Measurements from ENCODE around the gene TBCE. TPM values are rescaled to one million over a fixed set of nuclear protein-coding genes. Genes with fewer than 3 reads are reported as not detected.

Gene TBCE
- total RNA-seq, 6 donors from 2014 or later = 20.8 to 77.5 (median 26.5) TPM

GRCh38 chr1:235417086-235417697, 50.0 kb downstream of the TBCE start:
- DNase-seq = peak in 1 of 2 donors; percentile 30
- WGBS, 2 donors = 35 to 39% methylated on average over 8 of the region's 8 CpGs
- ATAC-seq (ENCODE audit: low FRiP score in 2 of 2) = peak; percentile 85 to 90

GRCh38 chr1:235421751-235422150, 54.5 kb downstream of the TBCE start:
- Histone ChIP-seq H3K36me3 (peaks cover 0 to 8% (median 5%) of the 10 kb centered on the region in 4 donors), H3K27me3 (no peaks in the 10 kb centered on the region), H3K9me3 (no peaks in the 10 kb centered on the region), H3K27ac (no peak overlapping the region), H3K4me1 (peaks cover 0 to 6% (median 0%) of the 10 kb centered on the region in 4 donors), H3K4me3 (no peak overlapping the region)
- WGBS, 2 donors = 43 to 71% methylated on average over 3 of the region's 3 CpGs
- no peak for TF ChIP-seq POLR2AphosphoS5 (IDR thresholded peaks at IDR 0.05)
- TF ChIP-seq POLR2A (IDR thresholded peaks at IDR 0.05) = no peak
- no peak for TF ChIP-seq EP300 (IDR thresholded peaks at IDR 0.05)
- TF ChIP-seq CTCF (IDR thresholded peaks at IDR 0.05) = no peak
- no peak for ATAC-seq (ENCODE audit: low FRiP score in 2 of 2)
- DNase-seq = no peak

More at GRCh38 chr1:235417086-235417697, 50.0 kb downstream of the TBCE start:
- TF ChIP-seq POLR2AphosphoS5 (IDR thresholded peaks at IDR 0.05) (no peak), CTCF (IDR thresholded peaks at IDR 0.05) (peak; percentile 66 to 84 (median 78))
- no peaks in the 10 kb centered on the region for H3K9me3 ChIP-seq
- H3K36me3 ChIP-seq = peaks cover 0 to 17% (median 7%) of the 10 kb centered on the region in 4 donors
- no peaks in the 10 kb centered on the region for H3K27me3 ChIP-seq
- no peak overlapping the region for H3K27ac ChIP-seq
- H3K4me3 ChIP-seq = no peak overlapping the region
- H3K4me1 ChIP-seq = peaks cover 0 to 7% (median 0%) of the 10 kb centered on the region in 4 donors

GRCh38 chr1:235423214-235423652, 56.0 kb downstream of the TBCE start:
- Histone ChIP-seq H3K27me3 (no peaks in the 10 kb centered on the region), H3K4me1 (no peaks in the 10 kb centered on the region), H3K9me3 (no peaks in the 10 kb centered on the region), H3K4me3 (no peak overlapping the region), H3K27ac (no peak overlapping the region), H3K36me3 (peaks cover 0 to 3% (median 3%) of the 10 kb centered on the region in 4 donors)
- TF ChIP-seq POLR2AphosphoS5 (IDR thresholded peaks at IDR 0.05) (no peak), EP300 (IDR thresholded peaks at IDR 0.05) (no peak), POLR2A (IDR thresholded peaks at IDR 0.05) (no peak), CTCF (IDR thresholded peaks at IDR 0.05) (no peak)
- DNase-seq (no peak), ATAC-seq (ENCODE audit: low FRiP score in 2 of 2) (no peak)
- 52 to 58% methylated on average over 12 of the region's 12 CpGs for WGBS, 2 donors

- no peaks in the 10 kb centered on the region for H3K4me1 ChIP-seq
- no peak for ATAC-seq (ENCODE audit: low FRiP score in 2 of 2)
- no peaks in the 10 kb centered on the region for H3K27me3 ChIP-seq
- no peak for DNase-seq
- no peak for TF ChIP-seq POLR2A (IDR thresholded peaks at IDR 0.05)
- TF ChIP-seq EP300 (IDR thresholded peaks at IDR 0.05) = no peak
- no peak for TF ChIP-seq POLR2AphosphoS5 (IDR thresholded peaks at IDR 0.05)
- no peak for TF ChIP-seq CTCF (IDR thresholded peaks at IDR 0.05)
- 75 to 81% methylated on average over 8 of the region's 8 CpGs for WGBS, 2 donors
- H3K9me3 ChIP-seq = no peaks in the 10 kb centered on the region
- H3K36me3 ChIP-seq = peaks cover 0 to 3% (median 0%) of the 10 kb centered on the region in 4 donors
- H3K4me3 ChIP-seq = no peak overlapping the region
- H3K27ac ChIP-seq = no peak overlapping the region
Measured at GRCh38 chr1:235424092-235424491, 56.9 kb downstream of the TBCE start.

- Histone ChIP-seq H3K27ac (no peak overlapping the region), H3K4me3 (no peak overlapping the region), H3K27me3 (no peaks in the 10 kb centered on the region), H3K4me1 (no peaks in the 10 kb centered on the region), H3K9me3 (no peaks in the 10 kb centered on the region), H3K36me3 (peaks cover 0 to 3% (median 0%) of the 10 kb centered on the region in 4 donors)
- 93 to 96% methylated on average over 9 of the region's 9 CpGs for WGBS, 2 donors
- no peak for TF ChIP-seq POLR2AphosphoS5 (IDR thresholded peaks at IDR 0.05)
- TF ChIP-seq POLR2A (IDR thresholded peaks at IDR 0.05) = no peak
- TF ChIP-seq EP300 (IDR thresholded peaks at IDR 0.05) = no peak
- TF ChIP-seq CTCF (IDR thresholded peaks at IDR 0.05) = no peak
- DNase-seq (no peak), ATAC-seq (ENCODE audit: low FRiP score in 2 of 2) (no peak)
Measured at GRCh38 chr1:235425357-235425756, 58.1 kb downstream of the TBCE start.

All from upper lobe of left lung (tissue), 6 donors.